ENCODE measurements around the gene CACNG4.

The CACNG4 gene

GRCh38 chr17:66985338-66986237 lies 21.1 kb downstream of the CACNG4 start:
- no peak for DNase-seq

GRCh38 chr17:66986659-66987058 lies 22.2 kb downstream of the CACNG4 start:
- DNase-seq, result no peak

GRCh38 chr17:66987059-66987616 lies 22.6 kb downstream of the CACNG4 start:
- no peak for DNase-seq

- no peak for DNase-seq
Measured at GRCh38 chr17:66988069-66988798, 23.7 kb downstream of the CACNG4 start.

- no peak for DNase-seq
Measured at GRCh38 chr17:66989076-66989475, 24.6 kb downstream of the CACNG4 start.

GRCh38 chr17:66989579-66989978 lies 25.1 kb downstream of the CACNG4 start:
- no peak for DNase-seq

GRCh38 chr17:66990047-66990446 lies 25.5 kb downstream of the CACNG4 start:
- DNase-seq, result no peak

- no peak for DNase-seq
Measured at GRCh38 chr17:66992911-66993442, 28.5 kb downstream of the CACNG4 start.

- no peak for DNase-seq
Measured at GRCh38 chr17:66994361-66994760, 29.9 kb downstream of the CACNG4 start.

- DNase-seq, result no peak
Measured at GRCh38 chr17:66994930-66995535, 30.5 kb downstream of the CACNG4 start.

GRCh38 chr17:66995944-66996343 lies 31.4 kb downstream of the CACNG4 start:
- no peak for DNase-seq

GRCh38 chr17:66996926-66997325 lies 32.4 kb downstream of the CACNG4 start:
- no peak for DNase-seq

GRCh38 chr17:67003231-67003630 lies 38.7 kb downstream of the CACNG4 start:
- no peak for DNase-seq

GRCh38 chr17:67004181-67004580 lies 39.7 kb downstream of the CACNG4 start:
- DNase-seq, result no peak

- no peak for DNase-seq
Measured at GRCh38 chr17:67007266-67007665, 42.8 kb downstream of the CACNG4 start.

- no peak for DNase-seq
Measured at GRCh38 chr17:67008101-67008500, 43.6 kb downstream of the CACNG4 start.

GRCh38 chr17:67011527-67012175 lies 47.1 kb downstream of the CACNG4 start:
- no peak for DNase-seq

- no peak for DNase-seq
Measured at GRCh38 chr17:67013891-67014290, 49.4 kb downstream of the CACNG4 start.

- no peak for DNase-seq
Measured at GRCh38 chr17:67015001-67015400, 50.5 kb downstream of the CACNG4 start.

GRCh38 chr17:67016039-67016762 lies 51.7 kb downstream of the CACNG4 start:
- DNase-seq, result no peak

- no peak for DNase-seq
Measured at GRCh38 chr17:67017910-67018309, 53.4 kb downstream of the CACNG4 start.
